MM.1S (cell line): ENCODE measurements around the gene TCF12.

Experiments used
- CTCF ChIP-seq: fragments of 300-600 bp; sonication (generic); IDR thresholded peaks from 2 replicates; pipeline ENCODE4 v1.5.1; 2016; ENCODE audit warnings: antibody characterized with exemption, low read length, mixed read lengths
- EZH2phosphoT487 ChIP-seq: fragments of 300-600 bp; sonication (generic); IDR thresholded peaks from 2 replicates; pipeline ENCODE4 v1.6.1; 2018; ENCODE audit warnings: antibody characterized with exemption, low read length

DNA sequence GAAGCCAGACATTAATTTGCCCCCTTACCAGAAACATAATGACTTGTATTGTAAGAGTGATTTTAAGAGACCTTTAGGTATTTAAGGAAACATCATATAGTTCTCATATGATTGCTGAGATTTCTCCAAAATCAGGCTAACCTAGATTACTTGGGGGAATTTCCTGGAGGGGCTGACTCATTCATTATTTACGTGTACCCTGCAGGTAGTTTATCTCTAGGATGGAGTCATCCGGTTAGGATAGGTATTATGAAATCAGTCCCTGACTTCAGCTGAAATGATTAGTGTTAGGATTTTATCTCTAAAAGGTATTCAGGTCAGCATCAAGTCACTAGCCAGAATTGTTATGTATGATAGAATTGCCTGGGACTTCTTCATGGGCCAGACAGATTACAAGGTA is 97.5 kb downstream of the TCF12 start:
- no peak for TF ChIP-seq CTCF
- no peak for TF ChIP-seq EZH2phosphoT487
